ENCODE measurements around the gene PSMG4. TPM values are rescaled to one million over a fixed set of nuclear protein-coding genes. Genes with fewer than 3 reads are reported as not detected.

PSMG4 gene
- total RNA-seq, 1 experiment from 2014 or later = 10.1 TPM

DNA sequence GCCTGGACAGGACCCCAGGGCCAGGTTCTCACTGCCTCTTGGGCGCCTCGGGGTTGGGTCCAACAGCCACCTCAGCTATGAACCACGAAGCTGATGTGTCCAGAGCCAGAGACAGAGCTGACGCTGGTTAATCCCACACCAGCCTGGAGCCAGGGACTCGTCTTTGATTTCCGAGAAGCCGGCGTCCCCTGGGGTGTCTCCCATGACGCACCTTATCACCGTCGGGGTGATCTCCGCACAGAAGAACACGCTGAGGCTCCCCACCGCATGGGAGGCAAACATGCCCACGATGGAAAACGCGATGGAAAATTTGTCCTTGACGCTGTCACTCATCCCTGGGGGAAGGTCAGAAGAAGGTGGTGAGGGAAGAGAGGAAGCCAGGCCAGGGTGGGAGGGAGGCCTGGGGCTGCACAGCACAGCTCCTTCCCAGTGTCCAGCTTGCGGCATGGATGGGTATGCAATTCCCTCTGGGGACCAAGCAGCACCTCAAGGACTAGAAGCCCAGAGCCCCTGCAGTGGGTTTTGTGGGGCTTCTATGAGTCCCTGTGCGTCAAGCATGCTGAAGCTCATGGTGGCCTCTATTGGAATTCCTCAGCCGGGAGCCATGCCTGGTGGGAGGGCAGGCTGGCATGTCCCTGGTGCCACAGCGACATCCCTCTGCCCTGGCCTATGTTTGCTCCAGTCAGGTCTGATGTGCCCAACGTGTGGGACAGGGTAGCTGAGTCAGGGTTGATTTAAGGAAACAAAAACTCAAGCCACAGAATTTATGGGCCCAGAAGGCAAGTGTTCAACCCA is 25.1 kb downstream of the PSMG4 start:
- Histone ChIP-seq H3K36me3 (no peaks in the 10 kb centered on the region), H3K27me3 (no peaks in the 10 kb centered on the region), H3K27ac (no peak overlapping the region), H3K9me3 (replicated peaks) (no peaks in the 10 kb centered on the region), H3K4me1 (no peaks in the 10 kb centered on the region), H3K4me3 (no peak overlapping the region)
- no peak for DNase-seq

DNA sequence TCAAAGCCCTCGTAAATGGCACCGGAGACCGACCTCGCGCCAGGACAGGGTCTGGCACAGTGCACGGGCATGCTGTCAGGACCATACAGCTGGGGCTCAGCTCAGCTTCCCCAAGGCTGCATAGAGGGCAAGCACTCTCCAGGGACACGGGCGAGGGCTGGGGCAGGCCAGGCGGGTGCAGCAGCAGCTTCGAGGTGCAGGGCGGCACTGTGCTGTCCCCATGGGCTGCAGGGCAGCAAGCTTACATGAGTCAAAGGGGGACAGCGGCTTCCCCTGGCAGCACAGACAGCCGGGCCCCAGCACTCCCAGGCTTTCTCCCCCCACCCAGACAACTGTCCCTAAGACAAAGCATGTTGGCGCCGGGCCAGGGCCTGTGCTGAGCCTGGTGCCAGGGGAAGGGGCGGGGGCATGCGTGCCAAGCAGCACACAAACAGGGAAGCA is 25.7 kb downstream of the PSMG4 start:
- Histone ChIP-seq H3K27me3 (no peaks in the 10 kb centered on the region), H3K9me3 (replicated peaks) (no peaks in the 10 kb centered on the region), H3K4me3 (no peak overlapping the region), H3K27ac (no peak overlapping the region), H3K36me3 (no peaks in the 10 kb centered on the region), H3K4me1 (no peaks in the 10 kb centered on the region)
- no peak for DNase-seq

DNA sequence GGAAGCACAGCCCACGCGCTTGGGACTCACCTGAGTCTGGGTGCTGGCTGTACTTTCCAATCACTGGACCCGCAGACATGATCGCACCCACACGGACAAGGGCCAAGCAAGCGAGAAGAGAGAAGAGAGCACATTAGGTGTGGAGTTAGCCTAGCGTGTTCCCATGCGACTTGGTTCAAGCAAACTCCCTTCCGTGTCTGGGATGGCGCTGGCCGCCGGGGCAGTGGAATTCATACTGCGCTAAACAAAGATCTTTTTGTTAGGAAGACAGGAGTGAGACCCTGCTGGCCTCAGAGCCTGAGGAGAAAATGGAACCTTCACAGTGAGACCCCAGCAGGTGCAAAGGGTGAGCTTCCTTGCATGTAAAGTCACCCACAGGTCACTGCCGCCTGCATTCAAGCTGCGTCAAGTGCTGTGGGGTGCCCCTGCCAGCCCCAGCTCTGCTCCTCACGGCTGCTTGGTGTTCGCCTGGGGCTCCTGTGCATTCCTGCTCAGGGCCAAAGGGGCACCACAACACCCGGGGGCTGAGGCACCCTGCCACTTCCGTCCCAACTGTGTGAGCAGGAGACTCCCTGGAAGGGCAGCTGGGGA is 26.4 kb downstream of the PSMG4 start:
- no peak overlapping the region for H3K27ac ChIP-seq
- H3K9me3 ChIP-seq (replicated peaks) = no peaks in the 10 kb centered on the region
- no peak for DNase-seq
- no peak overlapping the region for H3K4me3 ChIP-seq
- H3K27me3 ChIP-seq = no peaks in the 10 kb centered on the region
- no peaks in the 10 kb centered on the region for H3K36me3 ChIP-seq
- H3K4me1 ChIP-seq = no peaks in the 10 kb centered on the region

DNA sequence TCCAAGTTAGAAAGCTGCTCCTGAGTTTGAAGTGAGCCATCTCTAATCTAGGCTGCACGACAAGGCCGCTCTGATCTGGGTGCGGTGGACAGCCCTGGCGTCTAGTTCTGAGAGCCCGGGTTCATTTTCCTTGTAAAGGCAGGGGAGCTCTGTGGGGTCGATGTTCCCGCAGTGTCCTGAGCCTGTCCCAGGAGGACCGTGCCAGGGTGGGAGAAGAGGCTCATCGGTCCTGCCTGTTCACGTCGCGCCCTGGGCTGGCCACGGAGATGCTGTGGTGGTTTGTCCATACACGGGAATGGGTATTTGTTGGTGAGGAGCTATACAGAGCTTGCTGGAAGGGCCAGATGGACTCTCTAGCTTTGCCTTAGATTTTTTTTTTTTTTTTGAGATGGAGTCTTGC is 27.0 kb downstream of the PSMG4 start:
- no peak for DNase-seq
- H3K27ac ChIP-seq = no peak overlapping the region
- no peak overlapping the region for H3K4me3 ChIP-seq
- no peaks in the 10 kb centered on the region for H3K36me3 ChIP-seq
- H3K27me3 ChIP-seq = no peaks in the 10 kb centered on the region
- H3K9me3 ChIP-seq (replicated peaks) = no peaks in the 10 kb centered on the region
- no peaks in the 10 kb centered on the region for H3K4me1 ChIP-seq

DNA sequence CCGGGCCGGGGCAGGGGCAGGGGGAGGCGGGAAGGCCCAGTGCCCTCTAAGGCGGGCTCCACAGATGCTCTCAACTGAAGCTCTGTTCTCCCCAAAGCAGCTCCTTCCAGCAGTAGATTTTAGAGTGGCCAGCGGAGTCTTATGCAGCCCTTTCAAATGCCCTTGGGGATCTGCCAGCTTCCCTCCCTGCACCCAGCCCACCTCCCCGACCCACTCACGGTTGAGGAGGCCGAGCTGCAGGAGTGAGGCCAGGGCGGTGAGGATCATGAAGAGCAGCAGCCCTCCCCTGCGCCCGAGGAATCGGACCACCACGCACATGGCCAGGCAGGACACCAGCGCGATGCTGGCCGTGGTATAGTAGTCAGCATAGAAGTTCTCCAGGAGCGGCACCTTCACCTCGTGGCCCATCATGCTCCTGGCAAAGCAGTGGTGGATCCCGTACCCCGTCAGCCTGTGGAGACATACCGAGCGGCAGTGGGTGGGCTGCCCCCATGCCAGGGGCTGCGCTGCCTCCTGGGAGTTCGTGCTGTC is 28.0 kb downstream of the PSMG4 start:
- DNase-seq = no peak
- no peak overlapping the region for H3K27ac ChIP-seq

DNA sequence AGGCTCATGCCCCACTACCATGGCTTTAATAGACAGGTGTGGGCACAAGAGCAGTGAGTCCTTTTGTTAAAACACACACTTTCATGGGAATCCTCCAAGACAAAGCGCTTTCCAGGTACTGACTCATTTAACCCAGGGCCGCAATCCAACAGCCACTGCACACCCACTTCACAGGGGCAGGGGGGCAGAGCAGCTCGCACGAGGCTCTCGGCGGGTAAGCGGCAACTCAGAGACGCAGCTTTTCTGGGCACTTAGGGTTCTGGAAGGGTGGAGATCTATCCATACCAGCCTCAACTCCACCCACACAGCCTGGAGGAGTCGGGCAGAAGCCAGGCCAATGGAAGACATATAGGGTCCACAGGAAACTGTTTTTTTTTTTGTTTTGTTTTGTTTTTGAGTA is 28.6 kb downstream of the PSMG4 start:
- H3K4me3 ChIP-seq = no peak overlapping the region
- no peak for DNase-seq

More for the DNA sequence above, 28.0 kb downstream of the PSMG4 start:
- Histone ChIP-seq H3K4me1 (no peaks in the 10 kb centered on the region), H3K4me3 (no peak overlapping the region), H3K9me3 (replicated peaks) (no peaks in the 10 kb centered on the region), H3K36me3 (no peaks in the 10 kb centered on the region), H3K27me3 (no peaks in the 10 kb centered on the region)

DNA sequence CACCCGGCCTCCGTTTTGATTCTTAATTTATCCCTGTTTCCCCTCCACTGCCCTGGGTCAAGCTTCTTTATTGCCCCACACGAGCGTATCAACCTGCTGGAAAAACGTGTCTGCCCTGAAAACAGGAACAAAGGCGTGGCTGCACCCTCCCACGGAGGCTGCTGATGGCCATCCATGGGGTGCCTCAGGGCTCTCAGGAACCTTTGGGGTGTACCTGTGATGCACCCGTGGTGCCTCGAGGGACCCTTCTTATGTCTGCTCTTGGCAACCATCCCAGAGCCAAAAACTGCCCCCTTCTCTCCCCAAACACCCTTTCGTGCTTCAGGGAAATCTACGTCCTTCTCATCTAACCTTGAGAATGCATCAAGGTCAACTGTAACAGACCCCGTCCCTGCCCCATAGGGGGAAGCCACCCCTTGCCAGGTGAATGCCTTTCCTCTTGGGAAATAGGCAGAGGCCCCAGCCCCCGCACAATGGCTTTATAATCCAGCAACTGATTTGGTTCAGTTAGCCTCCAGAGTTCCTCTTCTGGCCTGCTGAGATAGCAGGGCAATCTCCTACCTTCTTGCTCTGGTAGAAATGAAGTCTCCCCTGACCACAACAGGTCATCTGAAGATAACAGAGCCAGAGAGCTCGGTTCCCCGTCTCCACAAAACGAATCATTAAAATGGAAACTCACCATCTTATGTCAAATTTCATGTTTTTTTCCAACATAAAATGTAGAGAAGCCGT is 29.4 kb downstream of the PSMG4 start:
- H3K27ac ChIP-seq = no peak overlapping the region
- DNase-seq = no peak
- H3K4me3 ChIP-seq = no peak overlapping the region

More for the DNA sequence above, 28.6 kb downstream of the PSMG4 start:
- Histone ChIP-seq H3K4me1 (no peaks in the 10 kb centered on the region), H3K27me3 (no peaks in the 10 kb centered on the region), H3K9me3 (replicated peaks) (no peaks in the 10 kb centered on the region), H3K27ac (no peak overlapping the region), H3K36me3 (no peaks in the 10 kb centered on the region)

DNA sequence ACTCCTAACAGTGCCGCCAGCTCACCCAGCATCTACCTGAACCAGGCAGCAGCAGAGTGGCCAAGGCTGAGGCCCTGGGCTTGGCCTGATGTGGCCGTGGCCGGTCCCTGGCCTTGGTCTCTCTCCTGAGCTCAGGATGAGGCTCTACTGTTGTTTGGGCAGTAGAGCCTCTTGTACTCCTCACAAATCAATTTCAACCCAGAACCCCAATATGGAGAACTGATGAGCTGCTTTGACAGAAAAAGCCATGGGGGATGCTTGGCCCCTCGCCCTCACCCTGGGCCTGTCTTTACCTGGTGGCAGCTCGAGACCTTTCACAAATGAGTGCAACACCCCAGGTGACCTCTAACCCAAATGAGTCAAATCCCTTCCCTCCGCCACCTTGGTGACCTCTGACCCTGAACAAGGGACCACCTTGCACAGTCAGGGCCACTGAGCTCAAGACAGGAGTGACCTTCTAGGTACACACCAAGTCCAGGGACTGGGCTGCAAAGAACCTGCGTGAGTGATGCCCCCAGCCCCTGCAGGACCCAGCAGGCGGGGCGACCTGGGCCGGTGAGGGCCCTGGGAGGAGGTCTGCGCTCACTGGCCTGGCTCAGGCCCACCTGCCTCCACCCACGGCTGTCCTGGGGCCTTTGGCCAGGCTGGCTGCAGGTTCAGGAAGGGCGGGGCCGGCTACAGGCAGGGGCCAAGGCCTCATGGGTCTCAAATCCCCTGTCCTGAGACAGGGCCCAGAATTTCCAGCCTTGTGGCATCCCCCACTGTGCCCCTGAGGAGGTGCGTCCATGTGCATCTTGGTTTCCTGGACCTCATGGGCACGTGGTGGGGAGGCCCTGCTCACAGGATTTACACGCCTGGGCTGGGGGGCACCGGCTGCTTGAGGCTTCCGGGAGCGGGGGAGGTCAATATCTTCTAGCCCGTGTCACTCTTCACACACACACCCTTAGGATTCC is 30.2 kb downstream of the PSMG4 start:
- no peaks in the 10 kb centered on the region for H3K36me3 ChIP-seq
- H3K4me3 ChIP-seq = no peak overlapping the region
- no peak for DNase-seq
- H3K27me3 ChIP-seq = no peaks in the 10 kb centered on the region
- H3K27ac ChIP-seq = no peak overlapping the region
- H3K4me1 ChIP-seq = no peaks in the 10 kb centered on the region
- H3K9me3 ChIP-seq (replicated peaks) = no peaks in the 10 kb centered on the region

More for the DNA sequence above, 29.4 kb downstream of the PSMG4 start:
- Histone ChIP-seq H3K27me3 (no peaks in the 10 kb centered on the region), H3K36me3 (no peaks in the 10 kb centered on the region), H3K9me3 (replicated peaks) (no peaks in the 10 kb centered on the region), H3K4me1 (no peaks in the 10 kb centered on the region)

DNA sequence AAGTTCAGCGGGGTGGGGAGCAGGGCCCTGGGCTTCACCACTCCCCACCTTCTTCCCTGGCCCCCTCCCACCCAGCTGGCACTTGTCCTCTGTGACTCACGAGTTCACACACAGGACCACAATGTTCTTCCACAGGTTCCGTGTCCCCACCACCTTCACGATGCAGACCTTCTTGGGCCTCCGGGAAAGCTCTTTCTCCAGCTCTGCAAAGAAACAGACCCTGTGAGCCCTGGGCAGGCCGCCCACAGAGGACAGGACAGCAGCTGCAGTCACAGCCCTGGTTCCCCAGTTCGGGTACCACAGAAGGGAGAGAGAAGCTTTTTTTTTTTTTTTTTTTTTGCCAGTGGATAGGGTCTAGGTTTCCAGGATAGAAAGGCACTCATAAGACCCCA is 30.9 kb downstream of the PSMG4 start:
- DNase-seq = no peak
- no peaks in the 10 kb centered on the region for H3K27me3 ChIP-seq
- no peaks in the 10 kb centered on the region for H3K4me1 ChIP-seq
- no peak overlapping the region for H3K27ac ChIP-seq
- H3K9me3 ChIP-seq (replicated peaks) = no peaks in the 10 kb centered on the region
- no peaks in the 10 kb centered on the region for H3K36me3 ChIP-seq
- H3K4me3 ChIP-seq = no peak overlapping the region

DNA sequence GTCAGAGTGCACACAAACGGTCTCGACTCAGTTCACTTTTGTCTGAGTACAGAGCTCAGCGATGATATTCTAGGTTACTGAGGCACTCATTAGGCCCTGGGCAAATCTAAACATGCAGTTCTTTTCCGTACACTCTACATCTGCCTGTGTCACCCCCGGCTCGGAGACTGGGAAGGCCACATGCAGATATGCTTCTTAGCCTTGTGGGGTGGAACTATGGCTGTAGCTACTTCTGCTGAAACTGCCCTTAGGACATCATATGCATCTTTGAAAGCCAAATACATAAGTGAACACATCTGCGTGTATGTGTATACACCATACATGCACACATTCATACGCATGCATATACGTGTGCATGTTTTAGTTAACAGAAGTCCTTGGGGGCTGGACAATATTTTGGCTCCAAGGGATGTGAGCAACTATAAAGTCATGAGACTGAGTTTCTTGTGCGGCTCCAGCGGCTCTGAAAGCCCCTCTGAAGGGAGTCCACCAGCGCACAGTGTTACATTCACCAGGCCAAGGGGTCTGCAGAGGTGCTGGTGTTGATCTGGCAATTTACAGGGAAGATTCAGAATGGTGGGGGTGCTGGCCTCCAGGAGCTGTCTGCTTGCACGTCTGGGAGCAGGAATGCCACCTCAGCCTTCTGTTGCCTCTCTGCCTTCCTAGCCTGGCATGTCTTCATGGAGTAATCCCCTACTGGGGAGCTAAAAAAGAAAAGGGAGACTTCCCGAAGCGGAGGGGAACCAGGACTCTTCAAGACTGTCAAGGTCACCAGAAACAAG is 31.6 kb downstream of the PSMG4 start:
- DNase-seq = no peak
- Histone ChIP-seq H3K4me3 (no peak overlapping the region), H3K27ac (no peak overlapping the region), H3K4me1 (no peaks in the 10 kb centered on the region), H3K36me3 (no peaks in the 10 kb centered on the region), H3K27me3 (no peaks in the 10 kb centered on the region), H3K9me3 (replicated peaks) (no peaks in the 10 kb centered on the region)

DNA sequence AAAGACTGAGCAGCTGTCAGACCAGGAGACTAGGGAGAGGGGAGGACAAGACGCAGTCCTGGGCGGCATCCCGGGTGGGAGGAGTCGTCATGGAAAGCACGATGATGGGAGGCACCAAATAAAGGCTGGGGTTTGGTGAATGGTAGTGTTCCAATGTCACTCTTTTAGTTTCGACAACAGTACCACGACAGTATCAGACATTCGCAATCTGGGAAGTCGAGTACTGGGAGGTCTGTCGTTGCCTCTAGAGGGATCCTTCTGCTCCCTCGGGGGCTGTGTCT is 32.1 kb downstream of the PSMG4 start:
- H3K9me3 ChIP-seq (replicated peaks) = no peaks in the 10 kb centered on the region
- no peak overlapping the region for H3K4me3 ChIP-seq
- no peaks in the 10 kb centered on the region for H3K4me1 ChIP-seq
- H3K36me3 ChIP-seq = no peaks in the 10 kb centered on the region
- no peak overlapping the region for H3K27ac ChIP-seq
- H3K27me3 ChIP-seq = no peaks in the 10 kb centered on the region
- DNase-seq = no peak

DNA sequence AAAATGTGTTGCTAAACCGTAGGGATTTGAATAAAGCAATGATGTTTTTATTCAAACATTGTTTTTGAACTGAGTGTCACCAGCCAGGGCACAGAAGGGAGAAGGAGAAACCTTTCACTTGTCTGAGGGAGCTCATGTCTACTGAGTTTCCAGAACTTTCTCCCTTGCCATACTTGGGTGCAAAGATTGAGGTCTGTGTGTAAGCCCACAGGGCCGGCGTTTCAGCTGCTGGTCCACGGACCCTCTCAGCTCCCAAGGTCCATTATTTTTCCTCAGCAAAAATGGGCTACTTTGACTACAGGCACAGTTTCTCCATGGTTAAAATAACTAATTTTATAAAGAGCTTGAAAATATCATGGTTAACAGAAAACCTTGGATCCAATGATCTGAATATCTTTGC is 32.6 kb downstream of the PSMG4 start:
- Histone ChIP-seq H3K27ac (no peak overlapping the region), H3K4me1 (no peaks in the 10 kb centered on the region), H3K27me3 (no peaks in the 10 kb centered on the region), H3K9me3 (replicated peaks) (no peaks in the 10 kb centered on the region), H3K36me3 (no peaks in the 10 kb centered on the region), H3K4me3 (no peak overlapping the region)
- DNase-seq = no peak

DNA sequence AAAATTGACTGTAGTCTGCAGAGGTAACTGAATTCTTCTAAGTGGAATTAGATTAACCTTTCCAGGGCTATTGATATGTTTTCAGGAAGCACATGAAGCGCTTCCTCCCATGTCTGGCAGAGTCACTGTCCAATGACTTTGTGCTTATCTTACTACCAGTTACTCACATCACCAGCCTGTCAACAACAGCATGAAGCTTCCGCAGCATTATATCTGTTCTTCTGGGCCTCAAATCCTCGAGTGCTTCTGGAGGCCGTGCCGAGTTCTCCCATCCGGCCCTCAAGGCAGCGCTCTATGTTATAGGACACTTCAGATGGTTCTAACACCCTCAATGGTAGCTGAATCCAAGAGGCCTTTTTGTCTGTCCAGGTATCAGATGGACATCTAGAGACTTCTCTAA is 33.2 kb downstream of the PSMG4 start:
- no peak for DNase-seq
- Histone ChIP-seq H3K4me1 (no peaks in the 10 kb centered on the region), H3K27ac (no peak overlapping the region), H3K36me3 (no peaks in the 10 kb centered on the region), H3K27me3 (no peaks in the 10 kb centered on the region), H3K4me3 (no peak overlapping the region), H3K9me3 (replicated peaks) (no peaks in the 10 kb centered on the region)

All from SJCRH30 (cell line).